ENCODE data around the gene SNED1.

Gene SNED1

DNA sequence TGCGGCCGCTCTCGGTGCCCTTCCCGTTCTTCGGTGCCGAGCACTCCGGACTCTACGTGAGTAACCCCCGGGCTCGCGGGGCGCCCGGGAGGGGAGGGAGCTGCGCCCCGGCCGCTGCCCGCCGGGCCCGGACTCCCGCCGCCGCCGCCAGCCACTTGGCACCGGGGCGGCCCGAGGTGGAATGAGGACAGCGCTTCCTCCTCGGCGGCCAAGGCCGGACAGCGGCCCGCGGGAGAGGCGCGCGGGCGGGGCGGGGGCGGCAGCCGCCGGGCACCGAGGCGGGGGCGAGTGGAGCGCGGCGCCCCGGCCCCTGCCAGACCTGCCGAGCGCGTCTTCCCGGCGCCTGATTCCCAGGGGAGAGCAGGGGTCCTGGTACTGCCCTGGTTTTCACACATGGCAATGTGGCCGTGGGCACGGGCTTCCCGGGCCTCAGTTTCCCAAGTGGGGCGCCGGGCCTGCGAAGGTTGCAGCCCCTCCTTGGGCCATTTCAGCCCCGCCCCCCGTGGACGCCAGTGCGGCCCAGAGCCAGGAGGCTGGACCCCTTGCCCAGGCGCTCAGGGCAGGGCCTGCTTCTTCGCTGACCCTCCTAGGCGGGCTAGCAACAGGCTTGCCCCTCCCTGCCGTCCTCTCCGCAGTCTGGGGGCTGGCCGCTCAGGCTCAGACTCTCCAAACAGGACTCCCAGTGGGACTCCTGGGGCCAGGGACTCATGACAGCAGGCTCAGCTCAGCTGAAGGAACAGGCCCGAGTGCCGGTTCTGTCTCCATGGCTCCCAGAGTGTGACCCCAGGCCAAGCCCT lies 775 bp downstream of the SNED1 start:
- no peak for TF ChIP-seq FOXP2 (optimal IDR thresholded peaks at IDR 0.05; ENCODE audit: control extremely low read depth, extremely low read length, insufficient read depth)
- no peak for TF ChIP-seq POLR2AphosphoS5 (IDR thresholded peaks at IDR 0.05; ENCODE audit: borderline replicate concordance, low read depth, low read length)
- no peak for TF ChIP-seq EZH2 (IDR thresholded peaks at IDR 0.05)
- H3K9me3 ChIP-seq (ENCODE audit: low read depth, low read length), result 0 out of 2 replicates have a peak, but pooled peaks cover 4% of the 10 kb centered on the region
- H3K9ac ChIP-seq (ENCODE audit: insufficient read length), result no peak overlapping the region
- H3K27ac ChIP-seq, result no peak overlapping the region
- no peaks in the 10 kb centered on the region for H3K36me3 ChIP-seq (ENCODE audit: insufficient read depth, low read length)
- no peak overlapping the region for H3K4me3 ChIP-seq
- no peak for DNase-seq (ENCODE audit: low read depth, low spot score)

DNA sequence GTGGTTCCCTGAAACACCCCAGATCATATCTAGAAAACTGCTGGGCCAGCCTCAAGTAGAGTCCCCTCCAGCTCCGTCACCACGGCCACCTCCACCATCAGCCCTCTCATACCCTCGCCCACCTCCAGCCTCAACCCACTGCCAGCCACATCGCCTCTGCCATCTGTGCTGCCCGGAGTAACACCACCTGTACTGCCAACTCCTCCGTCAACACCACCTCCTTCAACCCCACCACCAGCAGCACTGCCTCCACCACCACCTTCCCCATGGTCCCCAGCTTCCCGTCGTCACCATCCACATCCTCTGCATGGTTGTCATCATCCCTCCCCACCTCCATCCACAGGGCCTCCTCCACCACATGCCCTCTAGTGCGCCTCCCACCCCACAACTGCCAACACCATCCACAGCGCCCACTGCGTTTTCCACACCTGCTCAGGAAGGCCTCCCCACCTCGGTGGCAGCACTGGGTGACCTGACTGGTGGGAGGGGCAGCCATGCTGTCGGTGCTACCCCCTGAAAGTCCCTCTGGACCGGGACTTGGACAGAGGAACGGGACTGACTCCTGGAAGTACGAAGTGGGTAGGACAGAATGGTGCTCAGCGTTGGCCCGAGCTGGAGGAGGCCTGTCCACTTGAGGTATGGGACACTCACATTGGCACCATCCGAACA lies 1.6 kb downstream of the SNED1 start:
- no peak for DNase-seq (ENCODE audit: low read depth, low spot score)
- Histone ChIP-seq H3K36me3 (ENCODE audit: insufficient read depth, low read length) (no peaks in the 10 kb centered on the region), H3K27ac (no peak overlapping the region), H3K9ac (ENCODE audit: insufficient read length) (no peak overlapping the region), H3K9me3 (ENCODE audit: low read depth, low read length) (0 out of 2 replicates have a peak, but pooled peaks cover 4% of the 10 kb centered on the region), H3K4me3 (no peak overlapping the region)
- TF ChIP-seq EZH2 (IDR thresholded peaks at IDR 0.05) (no peak), POLR2AphosphoS5 (IDR thresholded peaks at IDR 0.05; ENCODE audit: borderline replicate concordance, low read depth, low read length) (no peak), FOXP2 (optimal IDR thresholded peaks at IDR 0.05; ENCODE audit: control extremely low read depth, extremely low read length, insufficient read depth) (no peak)

DNA sequence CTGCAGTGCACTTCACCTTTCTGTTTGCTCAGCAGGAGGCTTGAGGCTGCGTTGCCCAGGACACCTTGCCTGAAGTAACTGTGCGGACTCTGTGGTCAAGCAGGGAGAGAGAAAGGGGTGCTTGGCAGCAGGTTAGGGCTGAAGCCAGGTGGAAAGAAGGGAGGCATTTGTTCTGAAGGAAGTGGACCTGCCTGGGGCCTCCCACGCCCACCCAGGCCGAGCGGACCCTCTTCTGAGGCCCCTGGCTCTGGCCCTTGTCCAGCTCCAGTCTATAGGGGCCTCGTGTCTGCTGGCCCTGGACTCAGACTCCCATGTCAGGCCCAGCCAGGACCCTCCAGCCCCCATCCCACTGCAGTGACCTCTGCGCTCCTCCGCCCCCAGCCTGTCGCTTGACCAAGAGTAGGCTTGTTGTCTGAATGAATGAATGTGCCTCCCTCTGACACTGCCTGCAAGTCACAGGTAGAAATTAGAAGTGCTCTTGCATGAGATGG lies 2.5 kb downstream of the SNED1 start:
- TF ChIP-seq POLR2AphosphoS5 (IDR thresholded peaks at IDR 0.05; ENCODE audit: borderline replicate concordance, low read depth, low read length) (no peak), FOXP2 (optimal IDR thresholded peaks at IDR 0.05; ENCODE audit: control extremely low read depth, extremely low read length, insufficient read depth) (no peak), EZH2 (IDR thresholded peaks at IDR 0.05) (no peak)
- H3K9me3 ChIP-seq (ENCODE audit: low read depth, low read length), result peaks cover 9% of the 10 kb centered on the region; the same call in 1 of the 2 replicates
- H3K4me3 ChIP-seq, result no peak overlapping the region
- no peak overlapping the region for H3K9ac ChIP-seq (ENCODE audit: insufficient read length)
- no peak overlapping the region for H3K27ac ChIP-seq
- DNase-seq (ENCODE audit: low read depth, low spot score), result no peak
- H3K36me3 ChIP-seq (ENCODE audit: insufficient read depth, low read length), result no peaks in the 10 kb centered on the region

DNA sequence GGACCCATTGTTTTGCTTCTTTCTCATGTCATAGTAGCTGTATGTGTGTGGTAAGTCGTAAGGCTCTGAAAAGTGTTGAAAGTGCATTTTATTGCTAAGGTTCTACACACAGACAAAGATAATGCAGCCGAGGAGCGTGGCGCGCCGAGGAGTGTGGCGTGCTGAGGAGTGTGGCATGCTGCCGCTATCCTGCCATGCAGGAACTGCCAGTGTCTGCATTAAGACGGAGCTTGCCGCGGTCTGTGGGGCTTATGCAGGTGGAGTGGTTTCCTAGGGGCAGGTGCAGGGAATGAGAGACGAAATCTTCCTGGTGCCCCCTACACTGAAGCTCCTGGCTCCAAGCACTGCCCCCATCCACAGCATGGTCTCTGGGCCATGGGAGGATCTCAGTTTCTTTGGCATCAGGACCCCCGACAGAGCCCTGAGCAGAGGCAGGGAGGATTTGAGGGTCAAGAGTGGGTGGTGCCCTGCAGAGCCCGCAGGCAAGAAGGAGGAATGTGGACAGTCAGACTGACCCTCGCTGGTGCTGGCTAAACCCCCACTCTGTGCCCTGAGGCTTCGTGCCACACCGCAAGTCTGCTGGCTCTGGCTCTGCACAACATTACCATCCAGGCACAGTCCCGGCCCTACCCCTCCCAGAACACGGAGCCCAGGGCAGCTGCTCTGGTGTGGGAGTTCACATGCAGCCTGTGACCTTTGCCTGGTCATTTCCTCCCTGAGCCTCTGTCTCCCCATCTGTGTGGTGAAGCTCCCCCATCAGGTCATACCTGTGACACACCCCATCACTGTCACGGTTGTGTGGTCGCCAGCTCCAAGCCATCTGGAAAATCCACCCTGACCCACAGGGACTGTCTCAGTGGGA lies 3.2 kb downstream of the SNED1 start:
- Histone ChIP-seq H3K9ac (ENCODE audit: insufficient read length) (no peak overlapping the region), H3K4me3 (no peak overlapping the region), H3K27ac (no peak overlapping the region), H3K9me3 (ENCODE audit: low read depth, low read length) (peaks cover 16% of the 10 kb centered on the region; the same call in 1 of the 2 replicates), H3K36me3 (ENCODE audit: insufficient read depth, low read length) (no peaks in the 10 kb centered on the region)
- no peak for DNase-seq (ENCODE audit: low read depth, low spot score)
- TF ChIP-seq FOXP2 (optimal IDR thresholded peaks at IDR 0.05; ENCODE audit: control extremely low read depth, extremely low read length, insufficient read depth) (no peak), POLR2AphosphoS5 (IDR thresholded peaks at IDR 0.05; ENCODE audit: borderline replicate concordance, low read depth, low read length) (no peak), EZH2 (IDR thresholded peaks at IDR 0.05) (no peak)

DNA sequence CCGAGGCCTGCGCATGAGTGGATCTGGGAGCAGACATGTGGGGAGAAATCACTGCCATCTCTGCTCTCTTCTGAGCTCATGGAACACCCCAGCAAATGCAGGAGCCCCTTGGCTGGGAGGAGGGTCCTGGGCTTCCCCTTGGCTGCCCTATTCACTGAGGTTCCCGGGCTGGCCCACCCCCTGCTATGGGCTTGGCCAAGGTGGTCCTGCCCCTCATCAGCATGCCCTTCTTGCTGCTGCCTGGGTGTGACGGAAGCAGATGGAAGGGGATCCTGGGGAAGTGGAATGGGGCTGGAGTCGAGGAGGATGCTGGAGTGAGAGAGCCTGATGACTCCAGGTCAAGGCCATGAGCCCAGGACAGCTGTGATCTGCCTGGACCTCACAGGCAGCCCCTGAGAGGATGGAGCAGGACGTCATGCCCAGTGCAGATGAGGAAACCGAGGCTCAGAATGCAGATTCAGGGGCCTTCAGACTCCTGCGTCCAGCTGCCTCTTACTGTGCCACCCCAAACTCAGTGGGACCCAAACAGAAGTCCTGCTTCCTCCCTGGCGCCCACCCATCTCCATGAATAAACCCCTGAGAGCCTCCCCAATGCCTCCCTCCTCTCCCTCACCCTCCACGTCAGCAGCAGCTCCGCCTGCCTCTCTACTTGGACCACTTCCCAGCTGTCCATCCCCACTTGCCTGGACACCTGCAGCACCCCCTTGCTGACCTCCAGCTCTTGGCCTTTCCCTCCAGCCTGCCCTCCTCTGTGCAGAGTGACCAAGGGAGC lies 4.0 kb downstream of the SNED1 start:
- DNase-seq (ENCODE audit: low read depth, low spot score), result no peak
- H3K27ac ChIP-seq, result no peak overlapping the region
- no peak for TF ChIP-seq POLR2AphosphoS5 (IDR thresholded peaks at IDR 0.05; ENCODE audit: borderline replicate concordance, low read depth, low read length)
- no peak for TF ChIP-seq FOXP2 (optimal IDR thresholded peaks at IDR 0.05; ENCODE audit: control extremely low read depth, extremely low read length, insufficient read depth)
- TF ChIP-seq EZH2 (IDR thresholded peaks at IDR 0.05), result no peak
- no peaks in the 10 kb centered on the region for H3K36me3 ChIP-seq (ENCODE audit: insufficient read depth, low read length)
- H3K9me3 ChIP-seq (ENCODE audit: low read depth, low read length), result peaks cover 16% of the 10 kb centered on the region; the same call in 1 of the 2 replicates
- no peak overlapping the region for H3K9ac ChIP-seq (ENCODE audit: insufficient read length)
- no peak overlapping the region for H3K4me3 ChIP-seq

DNA sequence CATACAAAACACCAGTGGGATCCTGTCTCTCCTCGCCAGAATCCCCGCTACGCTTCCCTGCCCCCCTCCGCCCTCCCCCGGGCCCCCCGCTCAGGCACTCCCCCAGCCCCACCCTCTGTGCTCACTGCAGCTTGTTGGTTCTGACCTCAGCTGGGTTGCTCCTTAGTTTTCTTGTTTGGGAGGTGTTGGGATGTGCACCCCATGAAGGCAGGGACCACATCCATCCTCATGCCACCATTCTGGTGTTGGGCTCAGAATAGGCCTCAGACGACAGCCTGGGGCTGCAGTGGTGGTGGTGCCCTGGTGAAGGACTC lies 4.6 kb downstream of the SNED1 start:
- Histone ChIP-seq H3K9me3 (ENCODE audit: low read depth, low read length) (peaks cover 16% of the 10 kb centered on the region; the same call in 1 of the 2 replicates), H3K36me3 (ENCODE audit: insufficient read depth, low read length) (no peaks in the 10 kb centered on the region), H3K9ac (ENCODE audit: insufficient read length) (no peak overlapping the region), H3K4me3 (no peak overlapping the region), H3K27ac (no peak overlapping the region)
- DNase-seq (ENCODE audit: low read depth, low spot score), result no peak
- TF ChIP-seq EZH2 (IDR thresholded peaks at IDR 0.05), result no peak
- TF ChIP-seq POLR2AphosphoS5 (IDR thresholded peaks at IDR 0.05; ENCODE audit: borderline replicate concordance, low read depth, low read length), result no peak
- TF ChIP-seq FOXP2 (optimal IDR thresholded peaks at IDR 0.05; ENCODE audit: control extremely low read depth, extremely low read length, insufficient read depth), result no peak

DNA sequence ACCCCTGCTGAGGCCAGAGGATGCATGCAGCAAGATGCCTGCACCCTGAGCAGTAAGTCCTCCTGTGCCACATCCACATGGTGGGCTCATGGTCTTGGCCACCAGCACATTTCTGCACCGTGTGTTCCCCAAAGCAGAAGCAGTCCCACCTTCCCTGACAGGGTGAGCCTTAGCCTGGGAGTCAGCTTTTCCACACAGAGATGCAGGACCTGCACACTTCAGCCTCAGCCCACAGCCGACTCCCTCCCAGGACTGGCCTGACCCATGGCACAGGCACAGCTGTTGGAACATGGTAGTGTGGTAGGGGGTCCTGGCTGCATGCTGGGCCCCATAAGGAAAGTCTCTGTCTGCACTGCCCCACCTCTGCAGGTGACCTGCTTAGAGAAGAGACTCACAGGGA lies 5.0 kb downstream of the SNED1 start:
- Histone ChIP-seq H3K9ac (ENCODE audit: insufficient read length) (no peak overlapping the region), H3K9me3 (ENCODE audit: low read depth, low read length) (peaks cover 16% of the 10 kb centered on the region; the same call in 1 of the 2 replicates), H3K4me3 (no peak overlapping the region), H3K36me3 (ENCODE audit: insufficient read depth, low read length) (no peaks in the 10 kb centered on the region), H3K27ac (no peak overlapping the region)
- TF ChIP-seq EZH2 (IDR thresholded peaks at IDR 0.05) (no peak), POLR2AphosphoS5 (IDR thresholded peaks at IDR 0.05; ENCODE audit: borderline replicate concordance, low read depth, low read length) (no peak), FOXP2 (optimal IDR thresholded peaks at IDR 0.05; ENCODE audit: control extremely low read depth, extremely low read length, insufficient read depth) (no peak)
- no peak for DNase-seq (ENCODE audit: low read depth, low spot score)
